ENCODE results near the gene CHAF1B.
A peak's percentile ranks its signal among the peaks of the same experiment; 100 is the strongest.

The CHAF1B gene

GRCh38 chr21:36423771-36424433 is 38.7 kb downstream of the CHAF1B start:
- no peak for FAIRE-seq
- no peak for DNase-seq (ENCODE audit: extremely low spot score, insufficient read length, low read depth)

GRCh38 chr21:36424592-36424991 is 39.4 kb downstream of the CHAF1B start:
- no peak for DNase-seq (ENCODE audit: extremely low spot score, insufficient read length, low read depth)
- no peak for FAIRE-seq

- no peak for DNase-seq (ENCODE audit: extremely low spot score, insufficient read length, low read depth)
- no peak for FAIRE-seq
Observed at GRCh38 chr21:36425286-36425685, 40.1 kb downstream of the CHAF1B start.

GRCh38 chr21:36427502-36427901 is 42.3 kb downstream of the CHAF1B start:
- FAIRE-seq: no peak

GRCh38 chr21:36428761-36429432 is 43.7 kb downstream of the CHAF1B start:
- DNase-seq (ENCODE audit: extremely low spot score, insufficient read length, low read depth): no peak
- no peak for FAIRE-seq

More at GRCh38 chr21:36427502-36427901, 42.3 kb downstream of the CHAF1B start:
- no peak for DNase-seq (ENCODE audit: extremely low spot score, insufficient read length, low read depth)

GRCh38 chr21:36429947-36430546 is 44.9 kb downstream of the CHAF1B start:
- FAIRE-seq (peak; percentile 60), DNase-seq (ENCODE audit: extremely low spot score, insufficient read length, low read depth) (peak; percentile 56)

GRCh38 chr21:36430841-36431240 is 45.6 kb downstream of the CHAF1B start:
- no peak for DNase-seq (ENCODE audit: extremely low spot score, insufficient read length, low read depth)
- no peak for FAIRE-seq

GRCh38 chr21:36431252-36431651 is 46.1 kb downstream of the CHAF1B start:
- DNase-seq (ENCODE audit: extremely low spot score, insufficient read length, low read depth) (no peak), FAIRE-seq (no peak)

GRCh38 chr21:36433059-36433709 is 48.0 kb downstream of the CHAF1B start:
- no peak for DNase-seq (ENCODE audit: extremely low spot score, insufficient read length, low read depth)
- FAIRE-seq: no peak

- no peak for DNase-seq (ENCODE audit: extremely low spot score, insufficient read length, low read depth)
- FAIRE-seq: no peak
Observed at GRCh38 chr21:36434144-36434543, 49.0 kb downstream of the CHAF1B start.

GRCh38 chr21:36436829-36437744 is 51.9 kb downstream of the CHAF1B start:
- no peak for FAIRE-seq

GRCh38 chr21:36437745-36438128 is 52.5 kb downstream of the CHAF1B start:
- FAIRE-seq: no peak
- DNase-seq (ENCODE audit: extremely low spot score, insufficient read length, low read depth): no peak

More at GRCh38 chr21:36436829-36437744, 51.9 kb downstream of the CHAF1B start:
- DNase-seq (ENCODE audit: extremely low spot score, insufficient read length, low read depth): no peak

GRCh38 chr21:36441715-36442114 is 56.5 kb downstream of the CHAF1B start:
- no peak for FAIRE-seq
- DNase-seq (ENCODE audit: extremely low spot score, insufficient read length, low read depth): no peak

GRCh38 chr21:36446301-36446700 is 61.1 kb downstream of the CHAF1B start:
- DNase-seq (ENCODE audit: extremely low spot score, insufficient read length, low read depth) (no peak), FAIRE-seq (no peak)

- FAIRE-seq (no peak), DNase-seq (ENCODE audit: extremely low spot score, insufficient read length, low read depth) (no peak)
Observed at GRCh38 chr21:36450511-36450910, 65.3 kb downstream of the CHAF1B start.

GRCh38 chr21:36451506-36451905 is 66.3 kb downstream of the CHAF1B start:
- no peak for DNase-seq (ENCODE audit: extremely low spot score, insufficient read length, low read depth)
- FAIRE-seq: no peak

GRCh38 chr21:36452281-36452825 is 67.2 kb downstream of the CHAF1B start:
- DNase-seq (ENCODE audit: extremely low spot score, insufficient read length, low read depth) (no peak), FAIRE-seq (no peak)

GRCh38 chr21:36454093-36454531 is 68.9 kb downstream of the CHAF1B start:
- DNase-seq (ENCODE audit: extremely low spot score, insufficient read length, low read depth) (no peak), FAIRE-seq (no peak)

GRCh38 chr21:36454706-36455105 is 69.5 kb downstream of the CHAF1B start:
- DNase-seq (ENCODE audit: extremely low spot score, insufficient read length, low read depth) (no peak), FAIRE-seq (no peak)
